GM19455 (cell line): ENCODE results near the gene LGI4.

Experiments used
- ATAC-seq: cut with Tn5 transposase; IDR thresholded peaks from one replicate; pipeline ENCODE4 v1.9.1; 2021; ENCODE audit not compliant: unreplicated experiment

LGI4 gene

DNA sequence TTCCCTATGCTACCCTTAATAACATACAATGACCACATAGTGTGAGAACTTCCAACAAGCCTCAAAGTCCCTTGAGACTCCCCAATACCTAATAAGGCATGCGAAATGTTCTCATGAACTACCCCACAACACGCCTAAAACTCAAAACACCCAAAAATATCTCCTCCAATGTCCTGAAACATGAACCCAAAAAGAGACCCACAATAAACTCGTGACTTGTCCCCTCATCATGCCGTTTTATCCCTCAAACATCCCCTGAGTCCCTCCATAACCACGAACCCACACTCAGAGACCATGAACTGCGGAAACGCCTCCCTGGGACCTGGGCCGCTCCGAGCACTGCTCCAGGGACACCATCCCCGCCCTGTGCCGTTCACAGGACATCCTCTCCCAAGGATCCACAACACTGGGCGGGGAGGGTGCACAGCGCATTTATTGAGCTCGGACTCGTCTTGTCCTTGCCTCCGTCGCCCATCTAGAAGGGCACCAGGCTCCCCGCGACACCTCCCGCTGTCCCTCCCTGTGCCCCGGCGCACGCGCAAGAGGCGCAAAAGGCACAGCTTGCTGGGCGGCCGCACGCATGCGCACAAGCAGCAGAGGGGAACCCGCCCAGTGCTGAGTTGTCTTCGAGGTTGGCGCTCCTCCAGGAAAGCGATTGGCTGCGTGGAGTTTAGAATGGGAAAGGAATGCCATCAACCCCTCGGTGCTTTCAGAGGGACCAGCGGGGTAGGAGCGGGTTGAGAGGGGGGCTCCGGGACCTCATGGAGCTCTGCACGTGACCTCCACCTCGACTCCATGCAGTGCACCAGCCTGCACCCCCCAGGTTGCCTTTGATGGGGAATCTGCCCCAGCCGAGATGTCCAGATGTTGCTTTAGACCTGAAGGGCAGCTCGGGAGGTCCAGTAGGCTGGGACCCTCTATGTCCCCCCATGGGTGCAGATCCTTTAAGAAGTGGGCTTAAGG lies 10.5 kb downstream of the LGI4 start:
- peak; percentile 72 for ATAC-seq

DNA sequence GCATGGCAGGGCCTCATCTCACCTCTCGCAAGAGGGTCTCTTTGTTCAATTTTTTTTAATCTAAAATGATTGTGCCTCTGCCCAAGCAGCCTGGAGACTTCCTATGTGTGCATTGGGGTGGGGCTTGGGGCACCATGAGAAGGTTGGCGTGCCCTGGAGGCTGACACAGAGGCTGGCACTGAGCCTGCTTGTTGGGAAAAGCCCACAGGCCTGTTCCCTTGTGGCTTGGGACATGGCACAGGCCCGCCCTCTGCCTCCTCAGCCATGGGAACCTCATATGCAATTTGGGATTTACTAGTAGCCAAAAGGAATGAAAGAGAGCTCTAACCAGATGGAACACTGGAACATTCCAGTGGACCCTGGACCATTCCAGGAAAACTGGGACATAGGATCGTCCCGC lies 11.3 kb downstream of the LGI4 start:
- ATAC-seq = no peak

DNA sequence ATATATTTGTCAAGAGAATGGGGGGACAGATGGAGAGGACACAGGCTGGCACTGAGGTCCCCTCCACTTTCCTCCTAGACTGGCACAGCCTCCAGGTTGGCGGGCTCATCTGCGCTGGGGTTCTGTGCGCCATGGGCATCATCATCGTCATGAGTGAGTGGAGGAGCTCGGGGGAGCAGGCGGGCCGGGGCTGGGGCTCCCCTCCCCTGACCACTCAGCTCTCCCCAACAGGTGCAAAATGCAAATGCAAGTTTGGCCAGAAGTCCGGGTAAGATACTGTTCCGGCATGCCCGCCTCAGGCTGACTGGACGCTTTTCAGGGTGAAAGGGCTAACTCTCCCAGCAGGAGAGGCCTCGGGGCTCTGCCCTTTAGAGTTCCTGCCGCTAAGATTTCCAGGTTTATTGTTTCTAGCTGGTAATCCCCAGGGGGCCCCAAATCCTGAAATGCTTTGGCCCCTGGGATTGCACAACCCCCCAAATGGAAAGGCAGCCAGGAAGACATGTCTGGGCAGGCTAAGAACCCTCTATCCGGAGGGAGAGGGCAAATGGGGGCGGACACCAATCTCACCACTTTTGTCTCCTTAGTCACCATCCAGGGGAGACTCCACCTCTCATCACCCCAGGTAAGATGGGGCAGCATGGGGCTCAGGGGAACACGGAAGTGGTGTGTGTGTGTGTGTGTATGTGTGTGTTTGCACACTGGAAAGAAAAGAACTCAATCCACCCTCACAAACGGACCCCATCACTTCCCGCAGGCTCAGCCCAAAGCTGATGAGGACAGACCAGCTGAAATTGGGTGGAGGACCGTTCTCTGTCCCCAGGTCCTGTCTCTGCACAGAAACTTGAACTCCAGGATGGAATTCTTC lies 11.9 kb downstream of the LGI4 start:
- ATAC-seq = no peak

DNA sequence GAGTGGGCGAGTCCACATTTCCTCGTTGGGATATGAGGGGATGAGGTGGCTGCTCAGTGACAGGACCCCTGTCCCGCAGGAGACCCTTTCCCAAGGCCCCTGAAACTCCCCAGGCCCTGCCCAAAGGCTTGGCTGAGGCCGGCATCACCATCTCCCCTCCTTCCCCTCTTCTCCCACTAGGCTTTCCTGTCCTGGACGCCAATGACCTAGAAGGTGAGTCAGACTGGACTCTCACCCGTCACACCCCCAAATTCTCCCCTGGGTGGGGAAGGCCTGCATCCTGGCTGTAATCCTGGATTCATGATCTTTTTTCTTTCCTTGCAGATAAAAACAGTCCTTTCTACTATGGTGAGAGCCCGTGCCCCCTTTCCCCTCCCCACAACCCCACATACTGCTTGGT lies 14.0 kb downstream of the LGI4 start:
- no peak for ATAC-seq

DNA sequence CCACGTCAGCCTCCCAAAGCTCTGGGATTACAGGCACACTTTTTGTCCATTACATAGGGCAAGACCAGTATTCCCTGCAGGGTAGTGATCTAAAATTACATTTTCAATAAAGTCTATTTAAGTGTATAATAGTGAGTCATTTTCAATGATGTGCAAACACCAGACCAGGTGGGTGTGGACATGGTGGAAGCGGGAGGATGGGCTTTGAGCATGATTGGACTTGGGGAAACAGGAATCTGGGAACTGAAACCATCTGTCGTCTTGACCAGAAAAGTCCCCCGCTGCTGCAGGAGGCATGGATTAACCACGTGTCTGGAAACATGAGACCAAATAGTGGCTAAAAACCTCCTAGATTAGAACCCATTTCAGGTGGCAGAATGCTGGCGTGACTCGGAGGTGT lies 14.4 kb downstream of the LGI4 start:
- ATAC-seq = no peak

DNA sequence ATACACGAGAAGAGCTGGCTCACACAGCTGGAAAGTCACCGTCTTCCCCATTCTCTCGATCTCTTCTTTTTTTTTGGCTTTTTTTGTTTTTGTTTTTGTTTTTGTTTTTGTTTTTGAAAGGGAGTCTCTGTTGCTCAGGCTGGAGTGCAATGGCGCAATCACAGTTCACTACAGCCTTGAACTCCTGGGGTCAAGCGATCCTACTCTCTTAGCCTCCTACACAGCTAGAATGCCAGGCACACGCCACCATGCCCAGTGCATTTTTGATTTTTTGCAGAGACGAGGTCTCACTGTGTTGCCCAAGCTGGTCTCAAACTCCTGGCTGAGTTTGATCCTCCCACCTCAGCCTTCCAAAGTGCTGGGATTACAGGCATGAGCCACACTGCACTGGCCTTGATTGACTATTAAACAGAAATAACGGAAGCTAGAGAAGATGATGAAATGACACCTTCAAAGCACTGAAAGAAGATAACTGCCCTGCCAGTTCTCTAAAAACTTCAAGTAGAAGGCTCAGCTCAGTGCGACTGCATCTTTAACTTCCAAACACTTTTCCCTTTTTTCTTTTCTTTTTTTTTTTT lies 15.2 kb downstream of the LGI4 start:
- ATAC-seq = no peak

DNA sequence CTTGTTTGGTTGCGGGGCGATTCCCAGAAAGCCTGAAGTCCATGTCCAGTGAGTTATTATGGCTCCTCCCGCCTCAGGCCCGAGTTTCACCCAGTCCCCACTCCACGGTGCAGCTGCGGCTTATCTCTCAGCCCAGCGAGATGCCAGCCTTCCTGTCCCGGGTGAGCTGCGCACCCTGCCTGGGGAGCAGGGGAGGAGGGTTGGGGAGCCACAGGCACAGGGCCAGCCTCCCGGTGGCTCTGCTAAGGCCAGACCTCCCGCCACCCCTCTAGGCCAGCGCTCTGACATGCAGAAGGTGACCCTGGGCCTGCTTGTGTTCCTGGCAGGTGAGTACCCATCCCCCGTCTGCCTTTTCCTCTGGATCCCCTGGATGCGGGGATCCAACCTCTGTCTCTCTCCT lies 15.8 kb downstream of the LGI4 start:
- ATAC-seq = no peak

DNA sequence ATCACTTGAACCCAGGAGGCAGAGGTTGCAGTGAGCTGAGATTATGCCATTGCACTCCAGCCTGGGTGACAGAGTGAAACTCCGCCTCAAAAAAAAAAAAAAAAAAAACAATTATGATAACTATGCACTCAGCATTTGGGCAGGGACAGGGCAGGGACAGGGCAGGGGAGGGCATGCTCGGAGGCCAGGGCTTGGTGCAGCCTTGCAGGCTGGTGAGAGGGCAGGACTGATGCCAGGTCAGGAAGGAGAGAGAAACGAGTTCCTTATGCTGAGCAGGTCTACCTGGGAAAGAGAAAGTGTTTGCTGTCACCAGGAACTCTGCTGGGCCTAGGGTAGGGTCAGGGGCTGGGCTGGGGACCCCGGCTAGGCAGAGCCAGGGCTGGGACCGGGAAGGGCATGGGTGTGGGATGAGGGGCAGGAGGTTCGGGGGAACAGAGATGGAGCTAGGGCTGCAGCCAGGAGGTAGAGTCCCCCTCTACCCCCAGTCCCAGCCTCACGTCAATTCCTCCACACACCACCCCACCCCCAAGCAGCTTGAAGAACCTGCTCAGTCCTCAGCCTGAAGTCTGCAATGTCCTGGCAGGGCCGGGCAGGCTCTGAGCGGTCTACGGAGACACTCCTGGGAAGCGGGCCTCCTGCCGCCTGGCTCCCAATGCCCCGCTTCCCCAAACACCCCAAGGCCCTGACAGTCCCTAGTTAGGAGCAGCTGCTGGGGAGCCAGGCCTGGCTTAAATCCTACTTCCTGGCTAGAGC lies 16.4 kb downstream of the LGI4 start:
- ATAC-seq = no peak

DNA sequence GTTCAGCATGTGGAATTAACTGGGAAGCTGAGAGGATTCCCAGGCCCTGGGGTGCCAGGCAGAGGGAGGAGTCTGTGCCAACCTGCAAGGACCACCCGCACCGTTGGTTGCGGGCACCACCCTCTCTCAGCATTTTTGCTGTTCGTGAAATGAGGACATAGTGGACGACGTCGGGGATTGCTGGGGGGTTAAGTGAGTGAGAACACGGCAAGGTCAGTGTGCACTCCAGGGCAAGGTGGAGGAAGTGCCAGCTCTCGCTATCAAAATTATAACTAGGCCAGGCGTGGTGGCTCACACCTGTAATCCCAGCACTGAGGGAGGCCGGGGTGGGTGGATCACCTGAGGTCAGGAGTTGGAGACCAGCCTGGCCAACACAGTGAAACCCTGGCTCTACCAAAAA lies 17.1 kb downstream of the LGI4 start:
- no peak for ATAC-seq

DNA sequence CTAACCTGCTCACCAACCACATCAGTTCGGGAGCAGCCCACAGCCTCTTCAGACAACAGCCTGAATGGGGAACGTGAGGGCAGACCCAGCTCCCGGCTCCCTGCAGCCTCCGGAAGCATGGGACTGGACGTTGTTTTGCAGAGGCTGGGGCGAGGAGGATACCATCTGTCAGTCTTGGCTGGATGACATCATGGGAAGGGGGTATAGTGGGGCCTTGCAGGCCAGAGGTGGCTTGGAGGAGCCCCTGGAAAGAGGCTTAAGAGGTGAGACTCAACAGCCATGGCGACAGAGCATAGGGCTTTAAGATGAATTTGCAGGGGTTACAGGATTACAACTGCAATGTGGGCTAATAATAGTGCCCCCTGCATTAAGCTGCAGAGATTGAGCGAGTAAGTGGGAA lies 17.7 kb downstream of the LGI4 start:
- ATAC-seq = no peak

DNA sequence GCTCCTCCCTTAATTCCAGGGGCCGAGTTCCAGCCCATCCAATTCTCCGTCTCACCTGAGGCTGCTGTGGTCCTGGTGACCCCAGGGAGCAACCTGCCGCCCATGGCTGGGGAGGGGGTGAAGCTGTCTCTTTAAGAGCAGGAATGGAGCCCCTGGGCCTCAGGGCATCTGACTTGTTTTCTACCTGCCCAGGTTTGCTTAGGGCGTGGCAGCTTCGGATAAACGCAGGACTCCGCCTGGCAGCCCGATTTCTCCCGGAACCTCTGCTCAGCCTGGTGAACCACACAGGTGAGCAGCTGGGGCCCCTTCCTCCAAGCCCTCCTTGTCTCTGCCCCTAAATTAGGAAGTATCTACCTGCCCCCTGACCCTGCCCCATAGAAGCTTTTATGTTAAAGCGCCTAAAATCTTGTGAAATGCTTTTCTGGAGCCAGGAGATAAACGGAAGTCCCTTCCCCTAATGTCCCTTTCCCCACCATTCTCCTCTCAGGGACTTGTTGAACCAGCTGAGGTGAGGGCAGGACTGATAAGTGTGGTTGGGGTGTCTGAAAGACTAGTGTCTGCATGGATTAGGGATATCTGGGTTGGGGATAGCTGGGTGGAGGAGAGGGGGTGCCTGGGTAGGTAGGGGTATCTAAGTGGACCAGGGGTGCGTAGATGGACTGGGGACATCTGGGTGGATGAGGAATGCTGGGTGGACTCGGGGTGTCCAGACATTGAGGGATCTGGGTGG lies 18.6 kb downstream of the LGI4 start:
- no peak for ATAC-seq

DNA sequence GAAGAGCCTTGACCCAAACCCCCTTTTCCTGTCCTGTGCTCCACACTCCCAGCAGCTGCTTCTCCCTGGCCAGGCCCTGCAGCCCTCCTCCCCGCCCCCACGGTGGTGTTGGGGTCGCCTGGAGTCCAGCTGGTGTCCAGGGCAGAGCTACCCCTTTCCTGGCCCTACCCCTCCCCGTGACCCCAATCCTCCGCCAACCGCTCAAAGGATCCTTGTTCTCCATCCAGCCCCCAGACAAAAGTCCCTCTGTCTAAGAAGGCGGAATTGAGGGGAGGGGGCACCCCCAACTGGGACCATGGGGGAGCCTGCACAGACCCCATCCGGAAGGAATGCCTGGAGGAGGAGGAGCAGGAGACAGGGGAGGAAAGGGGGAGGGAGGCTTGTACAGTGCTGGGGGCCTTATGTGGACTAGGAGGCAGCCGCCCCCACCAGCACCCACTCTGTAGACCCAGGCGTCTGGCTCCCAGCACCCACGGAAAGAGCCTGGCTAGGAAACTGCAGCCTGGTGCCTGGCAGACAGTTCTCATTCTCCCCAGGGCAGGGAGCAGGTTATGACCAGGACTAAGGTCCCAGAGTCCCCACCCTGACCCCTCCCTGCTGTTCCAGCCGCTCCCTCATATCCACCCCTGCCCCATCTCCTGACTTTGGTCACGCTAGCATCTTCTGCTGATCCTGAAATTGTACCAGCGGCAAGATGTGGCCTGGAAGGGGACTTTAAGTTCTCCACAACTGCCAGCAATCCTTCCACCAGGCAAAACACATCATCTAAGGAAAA lies 19.5 kb downstream of the LGI4 start, which contains the start of gene FXYD3:
Gene FXYD3 (plus strand): TSS at position 647 of the 775 bp plus-strand sequence. CDS start 3,554 bp downstream, outside the sequence.
- ATAC-seq = no peak

DNA sequence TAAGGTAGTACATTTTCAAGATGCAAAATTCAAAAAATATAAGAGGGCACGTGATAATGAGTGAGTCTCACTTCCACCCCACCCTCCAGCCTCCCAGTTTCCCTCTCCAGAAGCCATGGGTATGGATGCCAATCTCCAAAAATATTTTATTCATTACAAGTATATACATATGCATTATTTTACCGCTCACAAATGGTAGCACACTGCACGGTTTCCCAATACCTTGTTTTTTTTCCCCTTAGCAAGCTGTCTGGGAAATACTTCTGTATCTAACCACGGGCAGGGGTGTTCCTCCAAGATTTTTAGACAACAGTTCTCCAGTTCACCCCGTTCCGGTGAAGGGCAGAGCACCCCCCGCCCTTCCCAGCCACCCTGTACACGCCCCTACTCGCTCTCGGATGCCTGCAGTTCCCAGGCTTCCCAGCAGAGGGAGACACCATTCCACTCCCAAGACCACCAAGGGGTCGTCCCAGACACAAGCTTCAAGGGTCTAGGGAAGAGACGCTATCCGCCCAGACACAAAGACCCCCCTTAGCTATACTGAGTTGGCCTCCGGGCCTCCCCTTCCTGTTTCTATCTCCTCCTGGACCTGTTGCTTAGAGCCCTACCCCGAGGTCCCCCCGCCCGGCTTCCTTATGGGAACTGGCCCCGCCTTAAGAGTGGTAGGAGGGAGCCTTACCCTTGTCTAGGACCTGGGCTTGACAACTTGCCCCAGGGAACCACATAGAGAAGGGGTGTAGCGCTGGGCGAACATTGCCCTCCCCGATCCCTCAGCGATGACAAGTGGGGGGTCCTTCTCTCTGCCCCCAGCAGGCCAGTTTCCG lies 20.3 kb downstream of the LGI4 start:
- no peak for ATAC-seq

DNA sequence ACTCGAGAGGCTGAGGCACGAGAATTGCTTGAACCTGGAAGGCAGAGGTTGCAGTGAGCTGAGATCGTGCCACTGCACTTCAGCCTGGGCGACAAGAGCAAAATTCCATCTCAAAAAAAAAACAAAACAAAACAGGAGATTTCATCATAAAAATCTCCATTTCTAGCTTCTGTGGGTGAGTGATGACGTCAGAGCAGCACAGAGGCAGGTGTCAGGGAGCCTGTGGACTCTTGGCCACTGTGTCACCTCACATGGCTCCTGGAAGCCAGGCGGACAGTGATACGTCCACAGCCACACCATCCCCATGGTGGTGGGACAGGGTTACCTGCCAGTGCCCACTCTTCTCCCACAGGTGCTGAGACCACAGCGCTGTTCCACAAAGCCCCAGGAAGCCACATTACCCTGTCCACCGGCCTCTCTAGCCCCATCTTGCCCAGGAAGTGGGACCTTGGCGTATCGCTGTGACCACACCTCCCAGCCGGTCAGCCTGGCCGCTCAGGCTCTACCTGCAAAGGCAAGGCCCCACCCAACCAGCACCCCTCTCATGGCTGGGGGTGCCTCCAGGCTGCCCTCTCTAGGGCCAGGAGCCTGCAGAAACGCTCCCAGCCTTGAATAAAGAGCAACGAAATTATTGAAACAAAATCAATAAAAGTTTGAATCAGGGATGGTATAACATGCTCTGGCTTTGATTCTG lies 21.7 kb downstream of the LGI4 start:
- no peak for ATAC-seq

DNA sequence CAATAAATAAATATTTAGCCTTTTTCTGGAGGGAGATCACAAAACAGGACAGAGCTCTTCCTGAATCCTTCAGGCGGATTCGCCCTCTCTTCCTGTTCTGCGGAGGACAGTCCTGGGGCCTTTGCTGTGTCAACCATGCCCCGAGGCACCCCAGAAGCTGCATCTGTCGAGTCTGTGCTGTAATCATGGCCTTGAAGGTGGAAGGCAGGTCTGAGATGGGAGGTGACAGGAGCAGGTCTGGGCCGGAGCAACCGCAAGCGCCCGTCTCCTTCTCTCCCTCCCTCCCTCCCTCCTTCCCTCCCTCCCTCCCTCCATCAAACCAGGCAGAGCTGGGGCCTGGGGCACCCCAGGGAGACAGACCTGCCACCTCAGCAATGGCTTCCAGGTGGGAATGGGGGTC lies 23.9 kb downstream of the LGI4 start:
- ATAC-seq = no peak

DNA sequence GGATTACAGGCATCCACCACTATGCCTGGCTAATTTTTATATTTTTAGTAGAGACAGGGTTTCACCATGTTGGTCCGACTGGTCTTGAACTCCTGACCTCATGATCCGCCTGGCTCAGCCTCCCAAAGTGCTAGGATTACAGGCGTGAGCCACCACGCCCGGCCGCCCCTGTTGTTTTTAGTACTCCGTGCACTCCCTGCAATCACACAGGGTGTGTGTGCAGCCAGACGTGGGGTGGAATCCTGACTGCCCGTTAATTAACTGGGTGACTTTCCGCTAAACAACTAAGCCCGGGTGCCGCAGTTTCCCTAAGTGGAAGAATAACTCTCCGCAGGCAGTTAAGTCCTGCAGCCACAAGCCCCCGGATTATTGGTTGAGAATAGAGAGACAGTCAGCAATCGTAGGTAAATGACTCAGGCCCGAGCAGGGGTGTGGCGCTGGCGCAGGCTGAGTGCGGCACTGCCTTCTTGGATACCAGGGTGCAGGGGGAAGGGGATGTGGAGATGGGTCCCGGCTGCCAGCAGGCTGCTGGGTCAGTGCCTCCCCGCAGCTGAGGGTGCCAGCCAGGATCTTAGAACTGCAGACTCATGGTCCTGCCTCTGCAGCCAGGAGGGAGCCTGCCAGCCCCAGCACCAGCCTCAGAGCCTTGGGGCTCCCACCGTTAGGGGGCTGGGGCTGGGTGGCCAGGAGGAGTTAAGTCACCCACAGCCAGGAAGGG lies 25.3 kb downstream of the LGI4 start:
- no peak for ATAC-seq

DNA sequence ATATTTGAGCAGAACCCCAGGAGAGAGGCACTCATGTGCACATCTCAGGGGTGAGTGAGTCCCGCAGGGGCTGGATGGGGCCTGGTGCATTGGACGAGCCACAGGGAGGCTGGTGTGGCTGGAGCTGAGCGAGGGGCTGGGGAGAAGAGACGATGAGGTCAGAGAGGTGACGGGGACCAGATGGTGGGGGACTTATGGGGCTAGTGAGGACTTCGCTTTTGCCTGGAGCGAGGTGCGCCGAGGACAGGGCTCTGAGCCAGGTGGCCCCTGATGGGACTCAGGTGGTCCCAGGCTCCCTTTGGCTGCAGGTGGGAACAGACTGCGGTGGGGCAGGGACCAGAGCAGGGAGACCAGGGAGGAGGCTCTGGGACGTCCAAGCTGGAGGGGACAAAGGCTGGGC lies 26.1 kb downstream of the LGI4 start:
- ATAC-seq = no peak
